ENCODE measurements around the gene GPC6. TPM values are rescaled to one million over a fixed set of nuclear protein-coding genes. Genes with fewer than 3 reads are reported as not detected.

The GPC6 gene
- total RNA-seq, 4 donors from 2014 or later: 2.7 to 5.7 (median 4.4) TPM

GRCh38 chr13:93266681-93267080 is 40.1 kb downstream of the GPC6 start:
- no peak for TF ChIP-seq POLR2AphosphoS5 (IDR thresholded peaks at IDR 0.05)
- TF ChIP-seq CTCF (IDR thresholded peaks at IDR 0.05): no peak
- no peak for TF ChIP-seq EP300 (IDR thresholded peaks at IDR 0.05)
- no peak for TF ChIP-seq POLR2A (IDR thresholded peaks at IDR 0.05)
- DNase-seq (ENCODE audit: low spot score in 2 of 2): no peak
- Histone ChIP-seq H3K9me3 (no peaks in the 10 kb centered on the region), H3K4me3 (no peak overlapping the region), H3K27ac (no peak overlapping the region), H3K36me3 (no peaks in the 10 kb centered on the region), H3K27me3 (no peaks in the 10 kb centered on the region), H3K4me1 (no peaks in the 10 kb centered on the region)
- 38% methylated on average over 1 of the region's 1 CpG for WGBS

- WGBS: 84% methylated on average over 7 of the region's 7 CpGs
- H3K27me3 ChIP-seq: no peaks in the 10 kb centered on the region
- no peaks in the 10 kb centered on the region for H3K9me3 ChIP-seq
- no peak overlapping the region for H3K27ac ChIP-seq
- DNase-seq (ENCODE audit: low spot score in 2 of 2): no peak
- no peaks in the 10 kb centered on the region for H3K4me1 ChIP-seq
- no peaks in the 10 kb centered on the region for H3K36me3 ChIP-seq
- no peak for TF ChIP-seq POLR2A (IDR thresholded peaks at IDR 0.05)
- no peak for TF ChIP-seq EP300 (IDR thresholded peaks at IDR 0.05)
- no peak overlapping the region for H3K4me3 ChIP-seq
Measured at GRCh38 chr13:93268327-93269028, 41.9 kb downstream of the GPC6 start.

GRCh38 chr13:93270769-93271742 is 44.4 kb downstream of the GPC6 start:
- Histone ChIP-seq H3K36me3 (no peaks in the 10 kb centered on the region), H3K4me1 (no peaks in the 10 kb centered on the region), H3K9me3 (no peaks in the 10 kb centered on the region), H3K4me3 (no peak overlapping the region), H3K27me3 (no peaks in the 10 kb centered on the region), H3K27ac (no peak overlapping the region)
- TF ChIP-seq CTCF (IDR thresholded peaks at IDR 0.05) (no peak), POLR2AphosphoS5 (IDR thresholded peaks at IDR 0.05) (no peak), EP300 (IDR thresholded peaks at IDR 0.05) (no peak), POLR2A (IDR thresholded peaks at IDR 0.05) (no peak)
- DNase-seq (ENCODE audit: low spot score in 2 of 2): no peak
- WGBS: 73% methylated on average over 5 of the region's 5 CpGs

- 80% methylated on average over 1 of the region's 1 CpG for WGBS
- no peak for DNase-seq (ENCODE audit: low spot score in 2 of 2)
- Histone ChIP-seq H3K4me1 (no peaks in the 10 kb centered on the region), H3K27ac (no peak overlapping the region), H3K36me3 (no peaks in the 10 kb centered on the region), H3K9me3 (no peaks in the 10 kb centered on the region), H3K27me3 (no peaks in the 10 kb centered on the region), H3K4me3 (no peak overlapping the region)
- TF ChIP-seq POLR2AphosphoS5 (IDR thresholded peaks at IDR 0.05): no peak
- TF ChIP-seq POLR2A (IDR thresholded peaks at IDR 0.05): no peak
- TF ChIP-seq CTCF (IDR thresholded peaks at IDR 0.05): no peak
- no peak for TF ChIP-seq EP300 (IDR thresholded peaks at IDR 0.05)
Measured at GRCh38 chr13:93279982-93280381, 53.4 kb downstream of the GPC6 start.

- no peaks in the 10 kb centered on the region for H3K4me1 ChIP-seq
- no peaks in the 10 kb centered on the region for H3K36me3 ChIP-seq
- H3K4me3 ChIP-seq: no peak overlapping the region
- no peak for TF ChIP-seq EP300 (IDR thresholded peaks at IDR 0.05)
- TF ChIP-seq POLR2A (IDR thresholded peaks at IDR 0.05): no peak
- no peak for TF ChIP-seq CTCF (IDR thresholded peaks at IDR 0.05)
- no peak for TF ChIP-seq POLR2AphosphoS5 (IDR thresholded peaks at IDR 0.05)
- H3K9me3 ChIP-seq: no peaks in the 10 kb centered on the region
- H3K27ac ChIP-seq: no peak overlapping the region
- 87% methylated on average over 8 of the region's 8 CpGs for WGBS
- DNase-seq (ENCODE audit: low spot score in 2 of 2): no peak
- no peaks in the 10 kb centered on the region for H3K27me3 ChIP-seq
Measured at GRCh38 chr13:93280688-93281087, 54.1 kb downstream of the GPC6 start.

All from suprapubic skin (tissue), 4 donors.